Breast epithelium (tissue), 3 donors: Measurements from ENCODE around the gene ALDH8A1.
"Not testable (repeated sequence)": the region's sequence is repeated elsewhere in the genome, so short reads cannot be mapped to it uniquely, and the experiment has no call there.

Experiments used
- CTCF ChIP-seq, 3 donors: fragments of 450-650 bp; IDR thresholded peaks; one replicate each; pipeline ENCODE4 v1.5.1; 2016 to 2017; ENCODE audit warnings: antibody characterized with exemption in 3 of 3, mild to moderate bottlenecking in 3 of 3, moderate library complexity in 3 of 3
- POLR2A ChIP-seq: fragments of 450-650 bp; IDR thresholded peaks from one replicate; pipeline ENCODE4 v1.6.1; 2016; ENCODE audit warnings: antibody characterized with exemption, mild to moderate bottlenecking, moderate library complexity
- POLR2AphosphoS5 ChIP-seq, 3 donors: sonication (generic); formaldehyde crosslinking; IDR thresholded peaks; one replicate each; pipeline ENCODE4 v1.6.1; 2017; ENCODE audit warnings: antibody characterized with exemption in 3 of 3

GRCh38 chr6:134904731-134905130 is 45.2 kb downstream of the ALDH8A1 start:
- not testable (repeated sequence) for TF ChIP-seq CTCF (IDR thresholded peaks at IDR 0.05); POLR2A; POLR2AphosphoS5 (IDR thresholded peaks at IDR 0.05)
